ENCODE data around the gene SLC4A1AP. TPM values are rescaled to one million over a fixed set of nuclear protein-coding genes. Genes with fewer than 3 reads are reported as not detected.

The SLC4A1AP gene
- total and polyA plus RNA-seq, 2 experiments from 2014 or later: 24.3 to 29.2 TPM

DNA sequence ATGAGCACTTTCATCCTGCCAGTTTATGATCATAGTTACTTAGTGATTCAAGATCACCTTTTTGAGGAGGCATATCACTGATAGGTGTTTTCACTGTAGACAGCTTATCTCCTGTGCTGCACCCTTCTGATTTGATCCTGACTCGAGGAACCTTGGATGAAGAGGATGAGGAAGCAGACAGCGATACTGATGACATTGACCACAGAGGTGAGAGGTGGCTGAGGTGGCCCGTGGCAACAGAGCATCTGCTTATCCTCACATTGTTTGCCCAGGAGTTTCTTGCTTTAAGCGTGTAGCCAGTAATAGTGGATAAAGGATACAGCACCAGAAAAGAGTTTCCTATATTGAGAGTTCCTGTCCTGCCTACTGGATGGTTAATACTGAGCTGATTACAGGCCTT lies 16.0 kb upstream of the SLC4A1AP start:
- H4K20me1 ChIP-seq (replicated peaks; ENCODE audit: insufficient read depth): 0 out of 2 replicates have a peak, but pooled peaks cover 7% of the 10 kb centered on the region
- H3K4me3 ChIP-seq: no peak overlapping the region
- H3K27me3 ChIP-seq (ENCODE audit: insufficient read depth): no peaks in the 10 kb centered on the region
- no peak overlapping the region for H3K4me3 Mint-ChIP-seq
- no peak for DNase-seq (ENCODE audit: low spot score)
- no peaks in the 10 kb centered on the region for H3K4me1 ChIP-seq (ENCODE audit: insufficient read depth)
- TF ChIP-seq NANOG (IDR thresholded peaks at IDR 0.05; ENCODE audit: borderline replicate concordance): no peak
- TF ChIP-seq ZNF114 (CRISPR knock-in tag; IDR thresholded peaks at IDR 0.05): no peak
- no peak for TF ChIP-seq EZH2 (IDR thresholded peaks at IDR 0.05; ENCODE audit: low read depth, unreplicated experiment)
- no peak for TF ChIP-seq ZNF462 (CRISPR knock-in tag; IDR thresholded peaks at IDR 0.05)
- no peak for TF ChIP-seq CTCF (conservative IDR thresholded peaks at IDR 0.05; ENCODE audit: low read depth in 2 of 2)
- TF ChIP-seq EZH2phosphoT487 (IDR thresholded peaks at IDR 0.05; ENCODE audit: unreplicated experiment): no peak
- no peak for TF ChIP-seq JUNB (IDR thresholded peaks at IDR 0.05; ENCODE audit: unreplicated experiment)
- TF ChIP-seq, protein P1, sequence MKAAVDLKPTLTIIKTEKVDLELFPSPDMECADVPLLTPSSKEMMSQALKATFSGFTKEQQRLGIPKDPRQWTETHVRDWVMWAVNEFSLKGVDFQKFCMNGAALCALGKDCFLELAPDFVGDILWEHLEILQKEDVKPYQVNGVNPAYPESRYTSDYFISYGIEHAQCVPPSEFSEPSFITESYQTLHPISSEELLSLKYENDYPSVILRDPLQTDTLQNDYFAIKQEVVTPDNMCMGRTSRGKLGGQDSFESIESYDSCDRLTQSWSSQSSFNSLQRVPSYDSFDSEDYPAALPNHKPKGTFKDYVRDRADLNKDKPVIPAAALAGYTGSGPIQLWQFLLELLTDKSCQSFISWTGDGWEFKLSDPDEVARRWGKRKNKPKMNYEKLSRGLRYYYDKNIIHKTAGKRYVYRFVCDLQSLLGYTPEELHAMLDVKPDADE (IDR thresholded peaks at IDR 0.05): no peak
- TF ChIP-seq POLR2AphosphoS5 (IDR thresholded peaks at IDR 0.05; ENCODE audit: low read depth): no peak
- no peak for TF ChIP-seq CREB1 (CRISPR knock-in tag; IDR thresholded peaks at IDR 0.05; ENCODE audit: low read depth)
- no peak for TF ChIP-seq STAT1 (IDR thresholded peaks at IDR 0.05; ENCODE audit: unreplicated experiment)
- TF ChIP-seq ZNF331 (CRISPR knock-in tag; IDR thresholded peaks at IDR 0.05; ENCODE audit: low read depth): no peak
- TF ChIP-seq, protein P2, sequence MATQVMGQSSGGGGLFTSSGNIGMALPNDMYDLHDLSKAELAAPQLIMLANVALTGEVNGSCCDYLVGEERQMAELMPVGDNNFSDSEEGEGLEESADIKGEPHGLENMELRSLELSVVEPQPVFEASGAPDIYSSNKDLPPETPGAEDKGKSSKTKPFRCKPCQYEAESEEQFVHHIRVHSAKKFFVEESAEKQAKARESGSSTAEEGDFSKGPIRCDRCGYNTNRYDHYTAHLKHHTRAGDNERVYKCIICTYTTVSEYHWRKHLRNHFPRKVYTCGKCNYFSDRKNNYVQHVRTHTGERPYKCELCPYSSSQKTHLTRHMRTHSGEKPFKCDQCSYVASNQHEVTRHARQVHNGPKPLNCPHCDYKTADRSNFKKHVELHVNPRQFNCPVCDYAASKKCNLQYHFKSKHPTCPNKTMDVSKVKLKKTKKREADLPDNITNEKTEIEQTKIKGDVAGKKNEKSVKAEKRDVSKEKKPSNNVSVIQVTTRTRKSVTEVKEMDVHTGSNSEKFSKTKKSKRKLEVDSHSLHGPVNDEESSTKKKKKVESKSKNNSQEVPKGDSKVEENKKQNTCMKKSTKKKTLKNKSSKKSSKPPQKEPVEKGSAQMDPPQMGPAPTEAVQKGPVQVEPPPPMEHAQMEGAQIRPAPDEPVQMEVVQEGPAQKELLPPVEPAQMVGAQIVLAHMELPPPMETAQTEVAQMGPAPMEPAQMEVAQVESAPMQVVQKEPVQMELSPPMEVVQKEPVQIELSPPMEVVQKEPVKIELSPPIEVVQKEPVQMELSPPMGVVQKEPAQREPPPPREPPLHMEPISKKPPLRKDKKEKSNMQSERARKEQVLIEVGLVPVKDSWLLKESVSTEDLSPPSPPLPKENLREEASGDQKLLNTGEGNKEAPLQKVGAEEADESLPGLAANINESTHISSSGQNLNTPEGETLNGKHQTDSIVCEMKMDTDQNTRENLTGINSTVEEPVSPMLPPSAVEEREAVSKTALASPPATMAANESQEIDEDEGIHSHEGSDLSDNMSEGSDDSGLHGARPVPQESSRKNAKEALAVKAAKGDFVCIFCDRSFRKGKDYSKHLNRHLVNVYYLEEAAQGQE (IDR thresholded peaks at IDR 0.05; ENCODE audit: unreplicated experiment): no peak
- no peak overlapping the region for H3K4me2 ChIP-seq
- no peak overlapping the region for H3K27ac ChIP-seq (ENCODE audit: low read depth)
- no peaks in the 10 kb centered on the region for H3K79me2 ChIP-seq (replicated peaks; ENCODE audit: insufficient read depth)
- H3K27me3 Mint-ChIP-seq (ENCODE audit: insufficient read depth, low read depth, poor library complexity): peaks cover 2% of the 10 kb centered on the region
- peaks cover 44% of the 10 kb centered on the region for H3K36me3 ChIP-seq (ENCODE audit: insufficient read depth)
- no peaks in the 10 kb centered on the region for H3K9me2 ChIP-seq (ENCODE audit: insufficient read depth)
- no peaks in the 10 kb centered on the region for H3F3A ChIP-seq (replicated peaks; ENCODE audit: low read depth)
- H3K36me3 Mint-ChIP-seq (ENCODE audit: low read depth): peaks cover 39% of the 10 kb centered on the region
- ATAC-seq: no peak
- H3K9me3 Mint-ChIP-seq: no peaks in the 10 kb centered on the region
- H2AFZ ChIP-seq: no peak overlapping the region
- no peaks in the 10 kb centered on the region for H3K4me1 Mint-ChIP-seq
- H3K27ac Mint-ChIP-seq: no peak overlapping the region

Measured in GM23338 (cell line).